ENCODE measurements around the gene EPN3. TPM values are rescaled to one million over a fixed set of nuclear protein-coding genes. Genes with fewer than 3 reads are reported as not detected.

The EPN3 gene
- total RNA-seq, 1 experiment from 2014 or later, result 17.8 TPM

DNA sequence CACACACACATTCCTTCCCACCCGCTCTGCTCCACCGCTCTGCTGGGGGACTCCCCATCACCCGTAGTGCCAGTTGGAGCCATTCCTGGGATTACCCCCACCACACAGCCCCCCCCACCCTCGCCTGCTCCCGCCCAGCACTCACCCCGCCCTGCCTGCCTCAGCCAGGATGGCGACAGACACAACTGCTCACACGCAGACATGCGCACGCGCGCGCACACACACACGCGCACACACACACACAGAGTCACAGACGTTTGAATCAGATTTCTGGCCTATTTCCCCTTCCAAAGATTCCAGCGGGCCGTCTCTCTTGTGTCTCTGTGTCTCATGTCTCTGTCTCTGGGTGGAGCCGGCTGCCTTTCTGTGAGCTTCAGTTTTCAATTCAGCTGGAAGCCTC, 32.4 kb downstream of the EPN3 start:
- TF ChIP-seq, protein P1, sequence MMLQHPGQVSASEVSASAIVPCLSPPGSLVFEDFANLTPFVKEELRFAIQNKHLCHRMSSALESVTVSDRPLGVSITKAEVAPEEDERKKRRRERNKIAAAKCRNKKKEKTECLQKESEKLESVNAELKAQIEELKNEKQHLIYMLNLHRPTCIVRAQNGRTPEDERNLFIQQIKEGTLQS (IDR thresholded peaks at IDR 0.05), result no peak
- TF ChIP-seq RAD21 (IDR thresholded peaks at IDR 0.05; ENCODE audit: low read depth) (no peak), JUND (IDR thresholded peaks at IDR 0.05) (no peak), SP1 (IDR thresholded peaks at IDR 0.05; ENCODE audit: low read depth) (no peak), CBX3 (IDR thresholded peaks at IDR 0.05; ENCODE audit: low read depth) (no peak)
- ATAC-seq, result no peak
- intact Hi-C loops (cut with micrococcal nuclease), result no loop called here
- no peak overlapping the region for H3K4me2 ChIP-seq (ENCODE audit: low read length)
- no peak overlapping the region for H3K9ac ChIP-seq (ENCODE audit: low read length)
- no TSS peak for BruUV-seq (replicated peaks)
- H3K27ac ChIP-seq (ENCODE audit: low read depth, low read length), result no peak overlapping the region
- no peak overlapping the region for H3K4me3 ChIP-seq (replicated peaks in 1 of 2; ENCODE audit: low read depth in 1 of 2, low read length in 2 of 2)
- ChIA-PET RAD21 (ENCODE audit: low non-redundant PET in 1 of 2, low total read pairs in 2 of 2, uncharacterized antibody in 2 of 2, unreplicated experiment in 2 of 2) (no interaction called here), CTCF (no interaction called here), POLR2A (no interaction called here)
- H3K27me3 ChIP-seq (ENCODE audit: insufficient read depth, low read length), result no peaks in the 10 kb centered on the region
- no peaks in the 10 kb centered on the region for H3K79me2 ChIP-seq (ENCODE audit: insufficient read depth, low read length)
- H3K4me1 ChIP-seq (ENCODE audit: control insufficient read depth in 1 of 2, insufficient read depth in 2 of 2, low read length in 2 of 2), result peaks cover 2 to 13% of the 10 kb centered on the region in 2 experiments; a peak in 3 of 4 replicates
- no peaks in the 10 kb centered on the region for H4K20me1 ChIP-seq (ENCODE audit: insufficient read depth)
- no peaks in the 10 kb centered on the region for H3K36me3 ChIP-seq (ENCODE audit: control insufficient read depth in 1 of 2, insufficient read depth in 2 of 2, low read length in 2 of 2)
- H2AFZ ChIP-seq (ENCODE audit: low read depth, low read length, poor library complexity, severe bottlenecking), result no peak overlapping the region
- H3K9me2 ChIP-seq (ENCODE audit: insufficient read depth), result no peaks in the 10 kb centered on the region
- no peak for DNase-seq (ENCODE audit: low read depth, low spot score)
- H3K9me3 ChIP-seq (ENCODE audit: control insufficient read depth in 1 of 2, insufficient read depth in 1 of 2, low read depth in 1 of 2, low read length in 2 of 2), result no peaks in the 10 kb centered on the region

DNA sequence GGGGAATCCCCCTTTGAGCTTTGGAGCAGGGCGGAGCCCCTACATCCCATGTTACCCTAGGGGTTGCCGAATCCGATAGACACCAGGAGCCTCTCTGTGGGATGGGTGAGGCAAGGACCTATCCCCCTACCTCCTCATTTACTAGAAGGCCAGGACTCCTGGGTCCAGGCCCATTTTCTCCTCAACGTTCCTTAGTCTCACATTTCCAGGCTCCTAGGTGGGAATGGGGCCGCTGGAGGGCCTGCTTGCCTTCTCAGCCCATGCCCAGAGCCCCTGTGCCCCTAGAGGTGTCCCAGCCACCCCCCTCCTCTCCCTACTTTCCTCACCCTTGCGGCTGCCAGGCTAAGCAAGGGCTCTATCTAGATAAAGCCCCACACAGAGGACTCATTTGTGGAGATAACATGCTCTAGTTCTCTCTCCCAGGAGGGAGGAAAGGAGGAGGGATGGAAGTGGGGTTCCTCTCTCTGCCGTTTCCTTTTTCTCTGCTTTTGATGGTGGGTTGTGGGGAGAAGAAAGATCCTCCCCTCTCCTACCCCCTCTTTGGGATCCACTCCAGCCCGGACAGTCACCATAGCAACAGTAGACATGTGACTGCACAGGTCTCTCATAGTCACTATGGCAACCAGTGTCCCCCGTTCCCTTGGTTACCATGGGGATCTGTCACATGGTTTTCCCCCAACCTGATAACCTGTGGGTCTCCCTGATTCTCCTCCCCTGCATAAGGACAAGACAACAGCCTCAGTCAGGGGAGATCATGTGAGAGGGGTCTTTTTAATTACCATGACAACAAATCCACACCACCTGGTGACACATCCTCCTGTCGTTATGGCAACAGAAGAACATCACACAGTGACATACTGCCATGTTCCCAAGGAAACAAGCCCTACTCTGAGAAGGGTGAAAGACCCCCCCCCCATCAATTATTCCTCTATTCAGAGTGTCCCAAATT, 33.1 kb downstream of the EPN3 start:
- H3K79me2 ChIP-seq (ENCODE audit: insufficient read depth, low read length), result no peaks in the 10 kb centered on the region
- ATAC-seq (no peak), DNase-seq (ENCODE audit: low read depth, low spot score) (no peak)
- H3K4me3 ChIP-seq (replicated peaks in 1 of 2; ENCODE audit: low read depth in 1 of 2, low read length in 2 of 2), result no peak overlapping the region
- no peaks in the 10 kb centered on the region for H3K36me3 ChIP-seq (ENCODE audit: control insufficient read depth in 1 of 2, insufficient read depth in 2 of 2, low read length in 2 of 2)
- no peak overlapping the region for H2AFZ ChIP-seq (ENCODE audit: low read depth, low read length, poor library complexity, severe bottlenecking)
- no peaks in the 10 kb centered on the region for H3K9me3 ChIP-seq (ENCODE audit: control insufficient read depth in 1 of 2, insufficient read depth in 1 of 2, low read depth in 1 of 2, low read length in 2 of 2)
- no peak overlapping the region for H3K9ac ChIP-seq (ENCODE audit: low read length)
- BruUV-seq (replicated peaks), result no TSS peak
- ChIA-PET POLR2A (no interaction called here), CTCF (no interaction called here), RAD21 (ENCODE audit: low non-redundant PET in 1 of 2, low total read pairs in 2 of 2, uncharacterized antibody in 2 of 2, unreplicated experiment in 2 of 2) (no interaction called here)
- no peak overlapping the region for H3K4me2 ChIP-seq (ENCODE audit: low read length)
- H4K20me1 ChIP-seq (ENCODE audit: insufficient read depth), result no peaks in the 10 kb centered on the region
- no peaks in the 10 kb centered on the region for H3K27me3 ChIP-seq (ENCODE audit: insufficient read depth, low read length)
- peaks cover 0 to 6% of the 10 kb centered on the region in 2 experiments; a peak in 1 of 4 replicates for H3K4me1 ChIP-seq (ENCODE audit: control insufficient read depth in 1 of 2, insufficient read depth in 2 of 2, low read length in 2 of 2)
- H3K9me2 ChIP-seq (ENCODE audit: insufficient read depth), result no peaks in the 10 kb centered on the region
- H3K27ac ChIP-seq (ENCODE audit: low read depth, low read length), result no peak overlapping the region
- intact Hi-C loops (cut with micrococcal nuclease), result no loop called here
- TF ChIP-seq, protein P2, sequence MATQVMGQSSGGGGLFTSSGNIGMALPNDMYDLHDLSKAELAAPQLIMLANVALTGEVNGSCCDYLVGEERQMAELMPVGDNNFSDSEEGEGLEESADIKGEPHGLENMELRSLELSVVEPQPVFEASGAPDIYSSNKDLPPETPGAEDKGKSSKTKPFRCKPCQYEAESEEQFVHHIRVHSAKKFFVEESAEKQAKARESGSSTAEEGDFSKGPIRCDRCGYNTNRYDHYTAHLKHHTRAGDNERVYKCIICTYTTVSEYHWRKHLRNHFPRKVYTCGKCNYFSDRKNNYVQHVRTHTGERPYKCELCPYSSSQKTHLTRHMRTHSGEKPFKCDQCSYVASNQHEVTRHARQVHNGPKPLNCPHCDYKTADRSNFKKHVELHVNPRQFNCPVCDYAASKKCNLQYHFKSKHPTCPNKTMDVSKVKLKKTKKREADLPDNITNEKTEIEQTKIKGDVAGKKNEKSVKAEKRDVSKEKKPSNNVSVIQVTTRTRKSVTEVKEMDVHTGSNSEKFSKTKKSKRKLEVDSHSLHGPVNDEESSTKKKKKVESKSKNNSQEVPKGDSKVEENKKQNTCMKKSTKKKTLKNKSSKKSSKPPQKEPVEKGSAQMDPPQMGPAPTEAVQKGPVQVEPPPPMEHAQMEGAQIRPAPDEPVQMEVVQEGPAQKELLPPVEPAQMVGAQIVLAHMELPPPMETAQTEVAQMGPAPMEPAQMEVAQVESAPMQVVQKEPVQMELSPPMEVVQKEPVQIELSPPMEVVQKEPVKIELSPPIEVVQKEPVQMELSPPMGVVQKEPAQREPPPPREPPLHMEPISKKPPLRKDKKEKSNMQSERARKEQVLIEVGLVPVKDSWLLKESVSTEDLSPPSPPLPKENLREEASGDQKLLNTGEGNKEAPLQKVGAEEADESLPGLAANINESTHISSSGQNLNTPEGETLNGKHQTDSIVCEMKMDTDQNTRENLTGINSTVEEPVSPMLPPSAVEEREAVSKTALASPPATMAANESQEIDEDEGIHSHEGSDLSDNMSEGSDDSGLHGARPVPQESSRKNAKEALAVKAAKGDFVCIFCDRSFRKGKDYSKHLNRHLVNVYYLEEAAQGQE (IDR thresholded peaks at IDR 0.05; ENCODE audit: low read depth), result no peak
- no peak for TF ChIP-seq POLR2A (IDR thresholded peaks at IDR 0.05; ENCODE audit: borderline replicate concordance, extremely low read depth, insufficient read depth, insufficient read length)
- TF ChIP-seq, protein P3, sequence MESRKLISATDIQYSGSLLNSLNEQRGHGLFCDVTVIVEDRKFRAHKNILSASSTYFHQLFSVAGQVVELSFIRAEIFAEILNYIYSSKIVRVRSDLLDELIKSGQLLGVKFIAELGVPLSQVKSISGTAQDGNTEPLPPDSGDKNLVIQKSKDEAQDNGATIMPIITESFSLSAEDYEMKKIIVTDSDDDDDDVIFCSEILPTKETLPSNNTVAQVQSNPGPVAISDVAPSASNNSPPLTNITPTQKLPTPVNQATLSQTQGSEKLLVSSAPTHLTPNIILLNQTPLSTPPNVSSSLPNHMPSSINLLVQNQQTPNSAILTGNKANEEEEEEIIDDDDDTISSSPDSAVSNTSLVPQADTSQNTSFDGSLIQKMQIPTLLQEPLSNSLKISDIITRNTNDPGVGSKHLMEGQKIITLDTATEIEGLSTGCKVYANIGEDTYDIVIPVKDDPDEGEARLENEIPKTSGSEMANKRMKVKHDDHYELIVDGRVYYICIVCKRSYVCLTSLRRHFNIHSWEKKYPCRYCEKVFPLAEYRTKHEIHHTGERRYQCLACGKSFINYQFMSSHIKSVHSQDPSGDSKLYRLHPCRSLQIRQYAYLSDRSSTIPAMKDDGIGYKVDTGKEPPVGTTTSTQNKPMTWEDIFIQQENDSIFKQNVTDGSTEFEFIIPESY (IDR thresholded peaks at IDR 0.05; ENCODE audit: extremely low read depth, insufficient replicate concordance, low read length), result no peak
- no peak for TF ChIP-seq SRF (IDR thresholded peaks at IDR 0.05; ENCODE audit: low read depth)
- no peak for TF ChIP-seq POLR2AphosphoS5 (IDR thresholded peaks at IDR 0.05; ENCODE audit: low read depth, low read length)
- TF ChIP-seq YY1 (IDR thresholded peaks at IDR 0.05; ENCODE audit: extremely low read depth, insufficient replicate concordance, low read depth, low read length), result no peak
- TF ChIP-seq EZH2 (IDR thresholded peaks at IDR 0.05), result no peak
- no peak for TF ChIP-seq ZFX (IDR thresholded peaks at IDR 0.05)
- TF ChIP-seq SIN3A (IDR thresholded peaks at IDR 0.05; ENCODE audit: low read depth), result no peak
- no peak for TF ChIP-seq CBX3 (IDR thresholded peaks at IDR 0.05; ENCODE audit: low read depth)
- TF ChIP-seq TCF7L2 (IDR thresholded peaks at IDR 0.05; ENCODE audit: borderline replicate concordance, extremely low read depth, insufficient read depth, insufficient read length), result no peak
